Ectodermal cell (in vitro differentiated cells): Measurements from ENCODE around the gene CANT1.

Source experiments
- H3K27ac ChIP-seq: 2 replicates; pipeline ENCODE4 v1.7.0; 2013; ENCODE audit warnings: mild to moderate bottlenecking, low read depth, low read length; ENCODE audit not compliant: insufficient read depth, poor library complexity, severe bottlenecking
- H3K27me3 ChIP-seq: 2 replicates; pipeline ENCODE4 v1.7.0; 2013; ENCODE audit warnings: mild to moderate bottlenecking, low read length; ENCODE audit not compliant: insufficient read depth, control insufficient read depth, poor library complexity, severe bottlenecking
- H3K36me3 ChIP-seq: one replicate; pipeline ENCODE4 v1.7.0; 2013; ENCODE audit warnings: low read length; ENCODE audit not compliant: control insufficient read depth, insufficient read depth
- H3K4me1 ChIP-seq: one replicate; pipeline ENCODE4 v1.7.0; 2013; ENCODE audit warnings: low read length; ENCODE audit not compliant: control insufficient read depth, insufficient read depth
- H3K4me3 ChIP-seq: 2 replicates; pipeline ENCODE4 v1.7.0; 2013; ENCODE audit warnings: low read depth, low read length, control low read depth; ENCODE audit not compliant: insufficient read depth
- H3K9me3 ChIP-seq: 2 replicates; pipeline ENCODE4 v1.7.0; 2013; ENCODE audit warnings: mild to moderate bottlenecking, low read length, moderate library complexity; ENCODE audit not compliant: control insufficient read depth
- WGBS, 2 experiments: methylation state at CpG; one replicate each; pipeline ENCODE4 v1.1.7; 2013; ENCODE audit warnings: missing lambda C conversion rate in 2 of 2; 5-methylcytosine and 5-hydroxymethylcytosine counted together

CANT1 gene

GRCh38 chr17:79043191-79043930 is 33.8 kb upstream of the CANT1 start:
- Histone ChIP-seq H3K9me3 (no peaks in the 10 kb centered on the region), H3K27me3 (no peaks in the 10 kb centered on the region), H3K36me3 (no peaks in the 10 kb centered on the region), H3K27ac (no peak overlapping the region), H3K4me3 (no peak overlapping the region), H3K4me1 (peaks cover under 1% of the 10 kb centered on the region)
- WGBS, 2 experiments: 86 to 88% methylated on average over 10 of the region's 10 CpGs

GRCh38 chr17:79042421-79043190 is 33.0 kb upstream of the CANT1 start:
- 75 to 79% methylated on average over 11 to 13 of the region's 13 CpGs for WGBS, 2 experiments
- Histone ChIP-seq H3K36me3 (no peaks in the 10 kb centered on the region), H3K4me1 (no peaks in the 10 kb centered on the region), H3K27me3 (no peaks in the 10 kb centered on the region), H3K27ac (no peak overlapping the region), H3K4me3 (no peak overlapping the region), H3K9me3 (no peaks in the 10 kb centered on the region)

- no peak overlapping the region for H3K4me3 ChIP-seq
- H3K9me3 ChIP-seq: no peaks in the 10 kb centered on the region
- WGBS, 2 experiments: 85 to 87% methylated on average over 29 of the region's 29 CpGs
- H3K27ac ChIP-seq: no peak overlapping the region
- H3K27me3 ChIP-seq: no peaks in the 10 kb centered on the region
- H3K4me1 ChIP-seq: no peaks in the 10 kb centered on the region
- H3K36me3 ChIP-seq: no peaks in the 10 kb centered on the region
These were observed 32.3 kb upstream of the CANT1 start for GRCh38 chr17:79041723-79042420.

- WGBS, 2 experiments: 89 to 92% methylated on average over 13 of the region's 13 CpGs
- Histone ChIP-seq H3K36me3 (no peaks in the 10 kb centered on the region), H3K27ac (no peak overlapping the region), H3K4me3 (no peak overlapping the region), H3K9me3 (no peaks in the 10 kb centered on the region), H3K27me3 (no peaks in the 10 kb centered on the region), H3K4me1 (no peaks in the 10 kb centered on the region)
These were observed 31.5 kb upstream of the CANT1 start for GRCh38 chr17:79041041-79041570.

- Histone ChIP-seq H3K4me1 (peaks cover 1% of the 10 kb centered on the region), H3K27me3 (no peaks in the 10 kb centered on the region), H3K36me3 (no peaks in the 10 kb centered on the region), H3K9me3 (no peaks in the 10 kb centered on the region), H3K4me3 (no peak overlapping the region), H3K27ac (no peak overlapping the region)
- 85 to 88% methylated on average over 6 of the region's 6 CpGs for WGBS, 2 experiments
These were observed 30.3 kb upstream of the CANT1 start for GRCh38 chr17:79039886-79040285.

- no peaks in the 10 kb centered on the region for H3K36me3 ChIP-seq
- H3K9me3 ChIP-seq: no peaks in the 10 kb centered on the region
- no peak overlapping the region for H3K27ac ChIP-seq
- H3K4me3 ChIP-seq: no peak overlapping the region
- WGBS, 2 experiments: 88 to 90% methylated on average over 8 of the region's 8 CpGs
- no peaks in the 10 kb centered on the region for H3K27me3 ChIP-seq
- H3K4me1 ChIP-seq: peaks cover 8% of the 10 kb centered on the region
These were observed 29.6 kb upstream of the CANT1 start for GRCh38 chr17:79039171-79039570.

GRCh38 chr17:79038545-79039135 is 29.1 kb upstream of the CANT1 start:
- H3K4me1 ChIP-seq: peaks cover 10% of the 10 kb centered on the region
- H3K27ac ChIP-seq: no peak overlapping the region
- H3K4me3 ChIP-seq: no peak overlapping the region
- H3K36me3 ChIP-seq: no peaks in the 10 kb centered on the region
- no peaks in the 10 kb centered on the region for H3K27me3 ChIP-seq
- H3K9me3 ChIP-seq: no peaks in the 10 kb centered on the region
- 93 to 95% methylated on average over 8 of the region's 8 CpGs for WGBS, 2 experiments

- Histone ChIP-seq H3K4me3 (no peak overlapping the region), H3K27me3 (no peaks in the 10 kb centered on the region), H3K4me1 (peaks cover 10% of the 10 kb centered on the region), H3K9me3 (no peaks in the 10 kb centered on the region), H3K27ac (no peak overlapping the region), H3K36me3 (no peaks in the 10 kb centered on the region)
- WGBS, 2 experiments: 87 to 97% methylated on average over 3 of the region's 3 CpGs
These were observed 27.0 kb upstream of the CANT1 start for GRCh38 chr17:79036596-79036995.

GRCh38 chr17:79036181-79036580 is 26.6 kb upstream of the CANT1 start:
- 97% methylated on average over 5 of the region's 6 CpGs for WGBS, 2 experiments
- Histone ChIP-seq H3K9me3 (no peaks in the 10 kb centered on the region), H3K27me3 (no peaks in the 10 kb centered on the region), H3K4me3 (no peak overlapping the region), H3K36me3 (no peaks in the 10 kb centered on the region), H3K4me1 (peaks cover 10% of the 10 kb centered on the region), H3K27ac (no peak overlapping the region)
